Heart right ventricle (tissue), 16 donors: ENCODE measurements around the gene SLC38A9. TPM values are rescaled to one million over a fixed set of nuclear protein-coding genes. Genes with fewer than 3 reads are reported as not detected.

Experiments
- ATAC-seq, 8 donors: fragments of 200-7000 bp; cut with Tn5 transposase; one replicate each; pipeline ENCODE4 v1.9.1; 2020; ENCODE audit warnings: mild to moderate bottlenecking in 8 of 8, moderate library complexity in 8 of 8, moderate number of reproducible peaks in 1 of 8
- DNase-seq, 2 donors: peaks; one replicate each; pipeline ENCODE4 v3.0.0-alpha.2; 2020
- H3K27ac ChIP-seq, 10 donors: fragments of 200-600 bp; sonication (generic) in 2 of 10; one replicate each; pipeline versions ENCODE4 v1.5.0 to v1.8.0; 2020 to 2022; ENCODE audit warnings: mild to moderate bottlenecking in 3 of 10
- H3K27me3 ChIP-seq, 7 donors: fragments of 200-600 bp; one replicate each; pipeline ENCODE4 v1.8.0; 2021 to 2022; ENCODE audit warnings: mild to moderate bottlenecking in 2 of 7
- H3K36me3 ChIP-seq, 9 donors: fragments of 200-600 bp; sonication (generic) in 1 of 9; one replicate each; pipeline versions ENCODE4 v1.5.0 to v1.8.0; 2020 to 2022; ENCODE audit warnings: mild to moderate bottlenecking in 2 of 9
- H3K4me1 ChIP-seq, 9 donors: fragments of 200-600 bp; sonication (generic) in 1 of 9; one replicate each; pipeline versions ENCODE4 v1.5.0 to v1.8.0; 2020 to 2022; ENCODE audit warnings: mild to moderate bottlenecking in 4 of 9
- H3K4me3 ChIP-seq, 10 donors: fragments of 200-600 bp; sonication (generic) in 2 of 10; one replicate each; pipeline versions ENCODE4 v1.5.0 to v1.8.0; 2020 to 2022; ENCODE audit warnings: mild to moderate bottlenecking in 7 of 10, moderate library complexity in 2 of 10
- H3K9me3 ChIP-seq, 11 donors: fragments of 200-600 bp in 10 of 11; sonication (generic) in 2 of 11; one replicate each; pipeline versions ENCODE4 v1.5.0 to v1.8.0; 2013 to 2022; ENCODE audit warnings: mild to moderate bottlenecking in 2 of 11, control low read depth in 1 of 11, moderate library complexity in 1 of 11
- WGBS, 2 donors: extraction: QIAGEN DNeasy Blood & Tissue Kit; methylation state at CpG; one replicate each; pipeline ENCODE4 v1.1.7; 2013; ENCODE audit warnings: inconsistent platforms in 1 of 2; 5-methylcytosine and 5-hydroxymethylcytosine counted together
- intact Hi-C, 10 donors: fragments of 100-400 bp; cut with DNase I; formaldehyde crosslinking; loops; one replicate each; pipeline versions ENCODE4 v1.11.1 to v1.14.2; 2022
- polyA plus RNA-seq, 2 donors: library from polyadenylated mRNA; stranded (reverse); fragments of 200-250 nt; gene quantifications; one replicate each; pipeline ENCODE4 v1.2.3, GENCODE V29; 2013
- total RNA-seq, 10 donors: library from RNA; stranded (reverse); fragmentation: NEBNext Ultra II Directional in 3 of 10; extraction: Animal tissue kit (Norgen Biotek cat#: 25700) in 3 of 10; gene quantifications; one replicate each; pipeline versions ENCODE4 v1.2.1 to v1.2.4, GENCODE V29; 2021 to 2023
- TF ChIP-seq, protein P1 (sequence below), 9 donors: fragments of 200-600 bp; sonication (generic) in 2 of 9; IDR thresholded peaks; one replicate each; pipeline versions ENCODE4 v1.5.0 to v1.8.0; 2021 to 2022; ENCODE audit warnings: antibody characterized with exemption in 9 of 9, mild to moderate bottlenecking in 5 of 9, moderate library complexity in 1 of 9
- donor health status: Arrhythmogenic right ventricular cardiomyopathy.
- donor health status: ischemic (EF 13 %, LVEDD 7.1; RV severe dilation, severe dysfunction).
- donor health status: healthy with polysubstance abuse.
- donor health status: DM: no; HTN: yes; CAD: no.
- donor health status: DM: no; HTN: no; CAD: no.
- donor health status: ischemic (EF 25% LVEDD 6.9; RV normal size, moderate dysfunction).
- donor health status: ischemic (EF 25% LVEDD 5.7; RV mildly dilated, moderate dysfunction).
- donor health status: healthy.
- donor health status: DM: yes; HTN: yes; CAD: no.
- donor health status: Ischemic cardiomyopathy.
- donor health status: ischemic (EF 35%, LVEDD 5.7; RV mildly dilated, moderate dysfunction).
- donor health status: nonischemic (EF 11% LVEDD 7.7; RV severe dilation, severe dysfunction).
- donor health status: DM: yes; HTN: yes; CAD: no.
- donor health status: PGD.
- donor health status: ischemic (EF 29% LVEDD 5.4; RV normal size, mild dysfunction).
- donor health status: nonischemic (EF 23%, LVEDD 6.1; RV moderate dilation, normal function).

Gene SLC38A9
- total and polyA plus RNA-seq, 12 donors: 3.6 to 9.7 (median 6.8) TPM

GRCh38 chr5:55576661-55577060, 135.5 kb downstream of the SLC38A9 start:
- ATAC-seq (no peak), DNase-seq (no peak)
- Histone ChIP-seq H3K4me3 (no peak overlapping the region), H3K9me3 (no peaks in the 10 kb centered on the region), H3K27me3 (no peaks in the 10 kb centered on the region), H3K4me1 (peaks cover 14 to 47% (median 40%) of the 10 kb centered on the region in 9 donors), H3K27ac (peak overlapping the region; percentile 63 to 93 (median 77)), H3K36me3 (no peaks in the 10 kb centered on the region)
- TF ChIP-seq, protein P1, sequence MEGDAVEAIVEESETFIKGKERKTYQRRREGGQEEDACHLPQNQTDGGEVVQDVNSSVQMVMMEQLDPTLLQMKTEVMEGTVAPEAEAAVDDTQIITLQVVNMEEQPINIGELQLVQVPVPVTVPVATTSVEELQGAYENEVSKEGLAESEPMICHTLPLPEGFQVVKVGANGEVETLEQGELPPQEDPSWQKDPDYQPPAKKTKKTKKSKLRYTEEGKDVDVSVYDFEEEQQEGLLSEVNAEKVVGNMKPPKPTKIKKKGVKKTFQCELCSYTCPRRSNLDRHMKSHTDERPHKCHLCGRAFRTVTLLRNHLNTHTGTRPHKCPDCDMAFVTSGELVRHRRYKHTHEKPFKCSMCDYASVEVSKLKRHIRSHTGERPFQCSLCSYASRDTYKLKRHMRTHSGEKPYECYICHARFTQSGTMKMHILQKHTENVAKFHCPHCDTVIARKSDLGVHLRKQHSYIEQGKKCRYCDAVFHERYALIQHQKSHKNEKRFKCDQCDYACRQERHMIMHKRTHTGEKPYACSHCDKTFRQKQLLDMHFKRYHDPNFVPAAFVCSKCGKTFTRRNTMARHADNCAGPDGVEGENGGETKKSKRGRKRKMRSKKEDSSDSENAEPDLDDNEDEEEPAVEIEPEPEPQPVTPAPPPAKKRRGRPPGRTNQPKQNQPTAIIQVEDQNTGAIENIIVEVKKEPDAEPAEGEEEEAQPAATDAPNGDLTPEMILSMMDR (IDR thresholded peaks at IDR 0.05): no peak
- intact Hi-C loops: loop anchor here in 5 of 10 donors (1.0 to 5.0 kb wide), 6 partner anchors 21 to 1066 kb away; partner anchors contain the start of gene PLPP1 (in 2 of the 5)
- 74 to 75% methylated on average over 2 of the region's 2 CpGs for WGBS, 2 donors

Other genes with a start within 250 kb of the SLC38A9 start
- 100 to 1,000 TPM in 1 of 10 donors, 10 to 100 TPM in 9; 58.7 to 111 (median 75.4) TPM for gene PLPP1, start 177.4 kb downstream of the SLC38A9 start, total RNA-seq
- 100 to 1,000 TPM in 1 of 2 donors, 10 to 100 TPM in 1; 90.2 to 110 TPM for gene PLPP1, start 177.4 kb downstream of the SLC38A9 start, polyA plus RNA-seq
- gene DDX4, start 25.7 kb upstream of the SLC38A9 start, total RNA-seq: not detected
- gene DDX4, start 25.7 kb upstream of the SLC38A9 start, polyA plus RNA-seq: not detected
- gene IL31RA, start 139.0 kb upstream of the SLC38A9 start, total RNA-seq: 1 to 10 TPM in 4 of 10 donors, under 1 TPM in 3, not detected in 3; 0.21 to 1.6 (median 1.3) TPM
- gene IL31RA, start 139.0 kb upstream of the SLC38A9 start, polyA plus RNA-seq: under 1 TPM; 0.06 to 0.22 TPM